HG02885 (cell line): ENCODE data around the gene ARHGEF12.
A peak's percentile ranks its signal among the peaks of the same experiment; 100 is the strongest.

Experiments
- ATAC-seq: cut with Tn5 transposase; IDR thresholded peaks from one replicate; pipeline ENCODE4 v1.9.1; 2021; ENCODE audit warnings: mild to moderate bottlenecking; ENCODE audit not compliant: unreplicated experiment, poor library complexity

Gene ARHGEF12

GRCh38 chr11:120338107-120338933 lies 2.1 kb downstream of the ARHGEF12 start:
- no peak for ATAC-seq

DNA sequence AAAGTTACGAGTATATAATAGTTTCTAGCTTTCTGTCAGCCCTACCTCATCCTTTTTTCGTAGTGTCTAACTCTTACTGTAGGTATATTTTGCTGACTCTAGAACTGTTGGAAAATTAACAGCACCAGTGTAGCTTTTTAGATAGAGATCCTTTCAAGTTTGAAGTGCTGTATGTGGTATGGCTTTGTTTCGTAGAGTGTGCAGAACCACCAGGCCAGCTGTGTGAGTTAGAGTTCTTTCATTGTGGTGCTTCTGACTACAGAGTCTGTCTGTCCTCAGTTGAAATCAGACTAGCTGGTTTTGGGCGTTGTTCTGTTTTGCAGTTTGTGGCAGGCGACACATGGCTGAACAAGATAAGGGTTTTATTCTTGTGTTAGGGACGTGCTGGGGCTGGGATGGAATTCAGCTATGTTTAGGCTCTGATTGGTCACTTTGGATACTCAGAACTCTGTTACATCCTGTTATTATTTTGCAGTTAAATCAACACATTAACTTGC lies 3.2 kb downstream of the ARHGEF12 start:
- no peak for ATAC-seq

- ATAC-seq: no peak
Measured at GRCh38 chr11:120340529-120340928, 4.3 kb downstream of the ARHGEF12 start.

DNA sequence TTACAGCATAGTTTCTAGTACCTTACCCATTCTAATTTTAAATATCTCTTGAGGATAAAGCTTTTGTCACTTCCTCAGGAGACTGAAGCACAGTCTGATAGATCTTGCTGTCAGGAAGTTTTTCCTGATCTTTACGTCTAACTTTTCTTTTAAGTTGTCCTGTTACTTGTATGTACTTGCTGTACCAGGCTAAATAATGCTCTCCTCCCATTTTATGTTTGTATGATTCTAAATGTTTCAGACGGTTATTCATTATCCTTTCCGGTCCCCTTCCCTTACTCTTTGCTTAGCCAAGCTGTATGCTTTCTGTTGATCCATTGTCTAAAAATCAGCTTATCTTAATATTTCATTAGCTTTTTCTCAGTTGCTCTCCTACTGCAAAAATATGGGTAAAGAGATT lies 6.0 kb downstream of the ARHGEF12 start:
- ATAC-seq: no peak

DNA sequence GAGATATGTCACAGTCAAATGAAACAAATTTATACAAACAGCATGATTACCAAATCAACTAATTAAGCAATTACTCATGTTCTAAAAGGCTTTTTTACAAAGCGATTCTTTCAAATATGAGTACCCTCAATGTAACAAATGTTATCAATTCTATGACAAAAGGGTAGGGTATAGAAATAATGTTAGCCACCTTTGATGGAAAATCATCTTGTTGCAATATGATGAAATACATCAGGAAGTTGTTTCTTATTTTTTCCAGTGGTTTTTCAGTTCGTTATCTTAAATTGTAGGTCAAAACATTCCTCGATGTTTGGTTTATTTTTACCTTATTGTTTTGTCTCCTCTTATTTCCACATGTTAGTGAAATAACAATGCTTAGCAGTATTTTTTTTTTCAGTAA lies 6.5 kb downstream of the ARHGEF12 start:
- ATAC-seq: no peak

GRCh38 chr11:120343429-120343828 lies 7.2 kb downstream of the ARHGEF12 start:
- peak; percentile 73 for ATAC-seq

DNA sequence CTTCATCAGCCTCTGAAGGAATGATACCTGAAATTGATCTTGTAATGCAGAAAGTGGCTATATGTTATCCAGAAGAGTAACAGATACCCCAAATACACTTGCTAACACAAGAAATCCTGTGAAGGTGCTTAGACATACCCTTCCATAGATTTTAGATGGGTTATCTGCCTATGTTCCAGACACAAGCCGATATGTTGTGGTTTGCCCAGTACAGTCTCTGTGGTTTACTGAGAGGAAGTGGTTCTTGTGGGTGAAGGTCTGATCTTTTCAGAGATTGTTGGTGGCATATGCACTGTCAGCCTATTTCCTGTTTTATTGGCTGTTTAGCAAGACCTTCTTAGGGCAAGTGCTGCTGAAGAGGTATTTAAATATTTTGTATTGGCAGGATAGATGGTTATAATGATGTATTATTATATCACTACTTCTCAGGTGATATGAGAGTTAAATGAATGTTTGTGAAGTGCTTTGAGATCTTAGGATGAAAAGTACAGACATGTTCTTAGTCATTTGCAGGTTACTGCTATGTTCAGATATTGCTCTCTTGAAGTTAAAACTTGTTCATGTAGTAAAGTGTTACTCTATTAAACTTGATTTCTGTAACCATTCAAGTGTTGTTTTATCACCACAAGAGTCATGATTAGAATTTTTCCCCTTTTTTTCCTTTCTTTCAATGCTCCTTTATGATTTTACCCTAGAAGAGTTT lies 8.2 kb downstream of the ARHGEF12 start:
- peak; percentile 83 for ATAC-seq

- ATAC-seq: no peak
Measured at GRCh38 chr11:120346233-120346632, 10.0 kb downstream of the ARHGEF12 start.

DNA sequence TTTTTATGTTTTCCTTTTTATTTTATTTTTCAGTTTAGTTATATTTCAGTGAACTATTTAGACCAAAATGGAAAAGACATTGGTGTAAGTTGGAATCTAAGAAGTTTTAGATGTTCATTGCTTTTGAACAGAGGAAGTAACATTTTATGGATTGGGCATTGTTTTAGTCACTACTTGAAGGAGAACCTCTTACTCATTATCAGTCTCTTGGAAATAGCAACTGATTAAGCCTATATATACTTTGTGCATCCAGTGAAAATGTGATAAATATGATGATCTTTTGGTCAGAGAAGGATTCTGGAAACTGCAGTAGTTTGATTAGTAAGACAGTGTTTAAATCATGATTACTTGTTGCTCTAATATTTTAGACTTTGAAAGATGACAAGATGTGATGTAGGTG lies 14.4 kb downstream of the ARHGEF12 start:
- no peak for ATAC-seq

GRCh38 chr11:120352405-120352804 lies 16.2 kb downstream of the ARHGEF12 start:
- ATAC-seq: no peak

- no peak for ATAC-seq
Measured at GRCh38 chr11:120354068-120354467, 17.9 kb downstream of the ARHGEF12 start.

DNA sequence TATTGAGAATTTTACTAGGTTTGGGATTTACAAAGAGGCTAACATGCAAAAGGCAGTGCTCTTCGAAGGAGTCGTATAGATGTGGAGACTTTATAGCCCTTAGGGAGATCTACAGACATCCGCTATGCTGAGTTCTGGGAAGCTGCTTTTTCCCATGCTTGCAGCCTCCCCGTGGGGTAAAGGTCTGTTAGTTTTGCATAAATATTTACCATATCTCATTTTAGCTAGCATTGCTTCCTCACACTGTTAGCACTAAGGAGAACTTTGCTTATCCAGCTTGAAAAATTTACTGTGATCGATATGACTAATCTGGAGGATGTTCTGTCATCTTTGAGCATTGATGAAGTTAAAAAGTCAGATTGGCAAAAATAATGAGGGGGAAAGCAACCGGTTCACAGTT lies 18.6 kb downstream of the ARHGEF12 start:
- no peak for ATAC-seq

DNA sequence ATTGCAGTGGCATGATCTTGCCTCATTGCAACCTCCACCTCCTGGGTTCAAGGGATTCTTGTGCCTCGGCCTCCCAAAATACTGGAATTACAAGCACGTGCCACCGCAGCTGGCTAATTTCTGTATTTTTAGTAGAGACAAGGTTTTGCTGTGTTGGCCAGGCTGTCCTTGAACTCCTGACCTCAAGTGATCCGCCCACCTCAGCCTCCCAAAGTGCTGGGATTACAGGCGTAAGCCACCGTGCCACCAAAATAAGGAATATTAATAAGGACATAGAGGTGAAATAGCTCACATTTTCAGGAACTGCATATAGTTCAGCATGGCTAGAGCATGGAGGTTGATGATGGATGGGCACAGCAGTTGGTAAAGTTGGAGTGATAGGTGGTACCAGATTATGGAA lies 21.4 kb downstream of the ARHGEF12 start:
- ATAC-seq: no peak

- ATAC-seq: no peak
Measured at GRCh38 chr11:120358729-120359128, 22.5 kb downstream of the ARHGEF12 start.

- no peak for ATAC-seq
Measured at GRCh38 chr11:120363436-120363835, 27.2 kb downstream of the ARHGEF12 start.

- no peak for ATAC-seq
Measured at GRCh38 chr11:120365512-120365911, 29.3 kb downstream of the ARHGEF12 start.

DNA sequence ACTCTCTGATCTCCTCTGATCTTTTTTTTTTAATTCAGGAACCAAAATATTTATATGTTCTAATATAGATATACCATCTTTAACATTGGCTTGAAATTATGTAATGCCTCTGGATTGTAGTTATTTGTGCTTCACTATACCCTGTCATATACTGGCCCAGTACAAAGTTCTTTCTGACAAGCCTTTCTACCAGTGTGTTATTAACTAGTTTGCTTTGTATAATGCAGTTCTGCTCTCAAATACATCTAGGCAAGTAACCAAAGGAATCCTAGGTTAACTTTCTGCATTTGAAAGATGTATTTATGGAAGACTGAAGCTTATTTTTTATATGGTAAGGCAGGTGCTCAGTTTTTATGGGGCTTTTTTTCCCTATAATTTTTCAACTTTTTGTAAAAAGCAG lies 36.1 kb downstream of the ARHGEF12 start:
- no peak for ATAC-seq

- no peak for ATAC-seq
Measured at GRCh38 chr11:120375076-120375475, 38.9 kb downstream of the ARHGEF12 start.

- ATAC-seq: no peak
Measured at GRCh38 chr11:120376547-120377182, 40.5 kb downstream of the ARHGEF12 start.

DNA sequence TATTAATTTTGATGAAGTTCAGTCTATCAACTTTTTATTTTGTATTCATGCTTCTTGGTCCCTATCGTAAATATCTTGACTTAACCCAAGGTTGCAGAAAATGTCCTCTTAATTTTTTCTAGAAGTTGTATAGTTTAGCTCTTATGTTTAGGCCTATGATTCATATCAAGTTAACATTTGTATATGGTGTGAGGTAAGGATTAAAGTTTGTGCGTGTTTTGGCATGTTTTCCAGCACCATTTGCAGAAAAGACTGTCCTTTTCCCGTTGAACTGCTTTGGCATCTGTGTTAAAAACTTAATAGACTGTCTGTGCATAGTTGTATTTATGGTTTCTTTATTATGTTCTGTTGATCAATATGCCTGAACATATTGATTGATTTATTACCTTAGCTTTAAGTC lies 42.3 kb downstream of the ARHGEF12 start:
- no peak for ATAC-seq

GRCh38 chr11:120381401-120381800 lies 45.2 kb downstream of the ARHGEF12 start:
- ATAC-seq: no peak
